ENCODE measurements around the gene PLA2G15. TPM values are rescaled to one million over a fixed set of nuclear protein-coding genes. Genes with fewer than 3 reads are reported as not detected.

PLA2G15 gene
- total and polyA plus RNA-seq, 2 of the 13 experiments (the other 11 are each of a cell fraction or from before 2014, with no cell fraction given), result 14.4 to 23.7 TPM

- no peak for TF ChIP-seq ZNF142 (CRISPR knock-in tag; IDR thresholded peaks at IDR 0.05)
- no peak for TF ChIP-seq HNRNPK (IDR thresholded peaks at IDR 0.05; ENCODE audit: low read depth, low read length, poor library complexity, severe bottlenecking)
- TF ChIP-seq EZH2 (conservative IDR thresholded peaks at IDR 0.05; ENCODE audit: low read depth, low read length), result no peak
- TF ChIP-seq YEATS2 (CRISPR knock-in tag; IDR thresholded peaks at IDR 0.05; ENCODE audit: borderline replicate concordance), result peak; percentile 76; the same call in 1 of the 2 replicates
- TF ChIP-seq ZNF790 (CRISPR knock-in tag; IDR thresholded peaks at IDR 0.05; ENCODE audit: borderline replicate concordance), result no peak; the same call in 1 of the 2 replicates
- peak; percentile 72; the same call in 1 of the 2 replicates for TF ChIP-seq HIVEP1 (CRISPR knock-in tag; IDR thresholded peaks at IDR 0.05)
- peak; percentile 81; the same call in 1 of the 2 replicates for TF ChIP-seq SPEN (CRISPR knock-in tag; IDR thresholded peaks at IDR 0.05; ENCODE audit: low read depth)
- no peak; the same call in none of the 2 replicates for TF ChIP-seq AHR (CRISPR knock-in tag; IDR thresholded peaks at IDR 0.05)
- no peak for TF ChIP-seq ARID3A (IDR thresholded peaks at IDR 0.05; ENCODE audit: low read depth, low read length)
- peak; percentile 92 for TF ChIP-seq AGO2 (optimal IDR thresholded peaks at IDR 0.05; ENCODE audit: low read depth, low read length)
- peak; percentile 81 for TF ChIP-seq ZBTB20 (CRISPR knock-in tag; IDR thresholded peaks at IDR 0.05; ENCODE audit: borderline replicate concordance, low read depth)
- TF ChIP-seq ELF4 (CRISPR knock-in tag; IDR thresholded peaks at IDR 0.05; ENCODE audit: borderline replicate concordance), result peak; percentile 40; the same call in 1 of the 2 replicates
- TF ChIP-seq, protein P1, sequence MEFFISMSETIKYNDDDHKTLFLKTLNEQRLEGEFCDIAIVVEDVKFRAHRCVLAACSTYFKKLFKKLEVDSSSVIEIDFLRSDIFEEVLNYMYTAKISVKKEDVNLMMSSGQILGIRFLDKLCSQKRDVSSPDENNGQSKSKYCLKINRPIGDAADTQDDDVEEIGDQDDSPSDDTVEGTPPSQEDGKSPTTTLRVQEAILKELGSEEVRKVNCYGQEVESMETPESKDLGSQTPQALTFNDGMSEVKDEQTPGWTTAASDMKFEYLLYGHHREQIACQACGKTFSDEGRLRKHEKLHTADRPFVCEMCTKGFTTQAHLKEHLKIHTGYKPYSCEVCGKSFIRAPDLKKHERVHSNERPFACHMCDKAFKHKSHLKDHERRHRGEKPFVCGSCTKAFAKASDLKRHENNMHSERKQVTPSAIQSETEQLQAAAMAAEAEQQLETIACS (CRISPR knock-in tag; IDR thresholded peaks at IDR 0.05), result no peak
- no peak; the same call in 1 of the 2 replicates for TF ChIP-seq CBX5 (CRISPR knock-in tag; IDR thresholded peaks at IDR 0.05; ENCODE audit: borderline replicate concordance)
- TF ChIP-seq HDAC2 (CRISPR knock-in tag; IDR thresholded peaks at IDR 0.05), result peak; percentile 96
- no peak for TF ChIP-seq ZNF660 (CRISPR knock-in tag; IDR thresholded peaks at IDR 0.05; ENCODE audit: borderline replicate concordance, low read depth)
- TF ChIP-seq ZSCAN5A (CRISPR knock-in tag; IDR thresholded peaks at IDR 0.05; ENCODE audit: borderline replicate concordance), result no peak
- TF ChIP-seq ZBTB7B (CRISPR knock-in tag; IDR thresholded peaks at IDR 0.05), result no peak
These were observed 7.7 kb upstream of the PLA2G15 start (continued) for GRCh38 chr16:68237243-68238028.

All from HepG2 (cell line).